ENCODE data around the gene SLC35G2.

DNA sequence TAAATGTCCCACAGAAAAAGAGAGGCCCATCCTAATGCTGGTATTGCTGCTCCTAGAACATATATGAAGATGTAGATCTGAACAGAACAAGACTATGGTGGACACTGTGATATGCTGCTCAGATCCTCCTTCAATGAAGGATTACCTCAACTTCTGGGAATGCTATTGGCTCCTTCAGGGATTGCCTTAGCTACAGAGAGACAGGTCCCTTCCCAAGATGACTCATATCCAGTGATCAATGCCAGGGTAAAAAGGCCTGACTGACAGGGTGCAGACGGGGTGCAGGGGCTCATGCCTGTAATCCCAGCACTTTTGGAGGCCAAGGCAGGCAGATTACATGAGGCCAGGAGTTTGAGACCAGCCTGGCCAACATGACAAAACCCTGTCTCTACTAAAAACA, 46.2 kb upstream of the SLC35G2 start:
- TF ChIP-seq POLR2AphosphoS5 (IDR thresholded peaks at IDR 0.05; ENCODE audit: insufficient read depth, low read depth, low read length), result no peak
- TF ChIP-seq CTCF (IDR thresholded peaks at IDR 0.05; ENCODE audit: extremely low read depth in 1 of 2, insufficient read depth in 1 of 2, low read depth in 1 of 2, low read length in 2 of 2), result no peak
- no peak for TF ChIP-seq POLR2A (IDR thresholded peaks at IDR 0.05; ENCODE audit: low read depth, low read length)
- TF ChIP-seq, protein P1, sequence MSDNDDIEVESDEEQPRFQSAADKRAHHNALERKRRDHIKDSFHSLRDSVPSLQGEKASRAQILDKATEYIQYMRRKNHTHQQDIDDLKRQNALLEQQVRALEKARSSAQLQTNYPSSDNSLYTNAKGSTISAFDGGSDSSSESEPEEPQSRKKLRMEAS (IDR thresholded peaks at IDR 0.05; ENCODE audit: insufficient read depth, insufficient read length), result no peak
- no peak for TF ChIP-seq EZH2 (IDR thresholded peaks at IDR 0.05; ENCODE audit: borderline replicate concordance, low read depth, low read length, severe bottlenecking)
- no peak for TF ChIP-seq JUN (IDR thresholded peaks at IDR 0.05; ENCODE audit: borderline replicate concordance, insufficient read depth, insufficient read length, low read depth)

All from endothelial cell of umbilical vein (primary cell).